Stimulated activated CD8-positive, alpha-beta memory T cell treated with anti-CD3 and anti-CD28 coated beads, Interleukin-12 subunit alpha, Interleukin-12 subunit beta, amount 100 ng/mL, for 24 hours (primary cell): ENCODE measurements around the gene APOB.

Experiments used
- DNase-seq: peaks from one replicate; pipeline ENCODE4 v3.0.0-alpha.2; 2020; ENCODE audit errors: extremely low read depth

Gene APOB

GRCh38 chr2:21020031-21020667, 23.7 kb downstream of the APOB start:
- DNase-seq: no peak

DNA sequence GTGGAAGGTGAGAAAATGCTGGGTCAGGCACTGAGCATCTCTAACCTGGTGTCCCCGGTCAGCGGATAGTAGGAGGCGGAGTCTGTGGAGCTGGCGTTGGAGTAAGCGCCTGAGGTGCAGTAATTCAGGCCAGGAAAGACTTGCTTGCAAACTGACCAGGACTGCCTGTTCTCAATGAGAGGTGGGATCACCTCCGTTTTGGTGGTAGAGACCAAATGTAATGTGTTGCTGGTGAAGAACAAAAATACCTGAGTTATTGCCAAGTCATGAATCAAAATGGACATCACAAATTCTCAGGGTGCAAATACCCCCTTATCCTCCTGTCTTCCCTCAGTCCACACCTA, 24.2 kb downstream of the APOB start:
- no peak for DNase-seq

DNA sequence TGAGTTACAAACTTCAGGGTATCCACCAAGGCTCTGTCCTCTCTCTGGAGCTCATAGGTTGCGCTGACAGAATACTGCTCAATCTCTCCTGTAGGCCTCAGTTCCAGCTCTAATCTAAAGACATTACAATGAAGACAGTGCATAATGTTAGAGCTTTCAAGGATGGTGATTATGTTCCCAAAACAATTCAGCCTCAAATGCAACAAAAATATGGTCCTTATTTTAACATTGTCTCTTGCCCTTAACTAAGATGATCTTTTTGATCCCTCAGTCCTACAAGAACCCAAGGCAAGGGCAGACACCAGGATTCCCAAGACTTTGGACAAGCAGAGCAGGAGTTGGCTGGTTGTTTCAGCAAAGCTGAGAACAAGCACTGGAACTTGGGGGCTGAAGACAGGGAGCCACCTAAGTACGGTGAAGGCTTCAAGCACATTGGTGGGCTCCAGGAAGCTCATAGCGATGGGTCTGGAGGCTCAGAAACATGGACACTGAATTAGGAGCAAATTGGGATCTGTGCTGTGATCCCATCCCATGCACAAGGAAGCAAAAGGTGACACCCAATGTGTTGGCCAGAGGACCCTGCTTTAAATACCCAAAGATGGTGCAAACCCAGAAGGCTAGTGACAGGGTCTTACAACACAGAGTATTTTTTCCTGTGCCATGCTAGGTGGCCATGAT, 24.7 kb downstream of the APOB start:
- DNase-seq: no peak

GRCh38 chr2:21018290-21018689, 25.6 kb downstream of the APOB start:
- no peak for DNase-seq

DNA sequence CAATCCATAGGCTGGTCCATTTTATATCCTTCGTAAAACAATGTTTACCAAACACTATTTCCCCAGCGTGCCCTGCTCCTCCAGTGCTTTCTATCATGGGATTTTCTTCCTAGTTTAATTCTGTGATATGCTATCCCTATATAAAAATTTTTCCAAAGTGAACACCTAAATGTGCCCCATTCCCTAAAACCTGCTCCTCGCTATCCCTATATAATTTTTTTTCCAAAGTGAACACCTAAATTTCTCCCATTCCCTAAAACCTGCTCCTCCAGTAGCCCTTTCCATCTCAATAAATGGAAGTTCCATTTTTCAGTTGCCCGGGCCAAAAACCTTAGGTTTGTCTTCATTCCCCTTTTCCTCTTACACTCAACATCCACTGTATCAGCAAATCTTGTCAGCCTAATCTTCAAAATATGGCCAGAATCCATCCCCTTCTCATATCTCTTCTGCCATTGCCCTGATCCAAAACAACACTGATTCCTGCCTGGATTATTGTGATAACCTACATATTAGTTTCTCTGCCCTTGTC, 26.1 kb downstream of the APOB start:
- no peak for DNase-seq

GRCh38 chr2:21015281-21015645, 28.6 kb downstream of the APOB start:
- no peak for DNase-seq

DNA sequence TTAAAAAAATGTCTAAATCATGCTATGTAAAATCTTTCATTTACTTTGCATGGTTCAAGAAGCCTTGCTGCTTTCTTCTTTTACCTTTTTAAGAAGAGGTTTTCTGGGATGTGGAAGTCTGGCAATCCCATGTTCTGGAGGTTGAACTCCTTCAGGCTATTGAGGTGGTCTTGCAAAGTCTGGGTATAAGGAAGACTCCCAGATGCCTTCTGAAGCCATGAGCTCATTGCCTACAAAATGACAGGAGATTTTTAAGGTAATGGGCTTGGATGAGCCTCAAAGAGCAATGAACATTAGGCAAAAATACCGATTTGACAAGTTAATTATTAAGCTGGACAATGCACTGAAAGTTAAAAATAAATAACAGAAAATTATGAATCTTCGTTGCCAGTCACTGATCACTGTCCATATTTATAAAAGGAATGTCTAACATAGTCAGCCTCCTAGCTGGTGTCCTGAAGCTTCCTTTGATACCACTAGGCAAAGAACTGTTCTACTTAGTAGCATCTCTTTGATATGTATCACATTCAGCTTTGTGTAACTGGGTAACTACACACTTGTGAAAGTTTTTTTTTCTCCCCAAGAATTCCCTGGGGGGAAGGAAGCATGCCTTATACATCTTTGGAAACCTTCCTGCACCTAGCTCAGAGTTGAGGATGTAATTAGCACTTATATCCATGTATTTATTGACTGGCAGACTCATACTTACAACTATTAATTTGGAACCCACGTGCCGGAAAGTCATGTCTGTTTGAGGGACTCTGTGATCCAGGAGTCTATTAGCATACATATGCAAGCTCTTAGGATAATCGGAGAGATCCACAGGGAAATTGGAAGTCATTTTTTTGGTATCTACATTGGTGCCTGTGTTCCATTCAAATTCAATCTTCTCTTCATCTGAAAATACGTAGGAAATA, 29.3 kb downstream of the APOB start:
- no peak for DNase-seq

- no peak for DNase-seq
These were observed 30.6 kb downstream of the APOB start for GRCh38 chr2:21013043-21013816.

GRCh38 chr2:21012557-21012937, 31.3 kb downstream of the APOB start:
- DNase-seq: no peak

GRCh38 chr2:21011876-21012556, 31.9 kb downstream of the APOB start:
- DNase-seq: no peak

GRCh38 chr2:21011453-21011852, 32.4 kb downstream of the APOB start:
- DNase-seq: no peak

DNA sequence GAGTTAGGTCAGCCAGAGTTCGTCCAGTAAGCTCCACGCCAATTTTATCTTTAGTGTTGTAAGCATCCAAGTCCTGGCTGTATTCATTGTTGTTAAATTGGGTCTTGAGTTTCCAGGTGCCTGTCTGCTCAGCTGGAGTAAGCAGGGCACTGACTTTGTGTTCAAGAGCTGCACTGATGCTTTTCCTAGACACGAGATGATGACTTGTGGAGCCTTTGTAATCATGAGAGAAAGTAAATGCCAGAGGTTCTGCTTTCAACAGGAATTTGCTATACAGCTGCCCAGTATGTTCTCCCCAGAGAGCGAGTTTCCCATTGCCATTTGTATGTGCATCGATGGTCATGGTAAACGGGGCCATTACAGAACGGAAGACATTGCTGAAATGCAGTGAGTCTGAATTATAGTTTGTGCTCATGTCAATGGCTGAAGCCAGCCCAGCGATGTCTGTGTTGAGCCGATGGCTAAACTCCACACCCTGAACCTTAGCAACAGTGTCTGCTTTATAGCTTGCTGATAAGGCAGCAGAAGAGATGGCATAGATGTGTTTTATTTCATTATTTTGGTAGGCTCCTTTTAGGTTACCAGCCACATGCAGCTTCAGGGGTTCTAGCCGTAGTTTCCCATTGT, 32.9 kb downstream of the APOB start:
- no peak for DNase-seq

DNA sequence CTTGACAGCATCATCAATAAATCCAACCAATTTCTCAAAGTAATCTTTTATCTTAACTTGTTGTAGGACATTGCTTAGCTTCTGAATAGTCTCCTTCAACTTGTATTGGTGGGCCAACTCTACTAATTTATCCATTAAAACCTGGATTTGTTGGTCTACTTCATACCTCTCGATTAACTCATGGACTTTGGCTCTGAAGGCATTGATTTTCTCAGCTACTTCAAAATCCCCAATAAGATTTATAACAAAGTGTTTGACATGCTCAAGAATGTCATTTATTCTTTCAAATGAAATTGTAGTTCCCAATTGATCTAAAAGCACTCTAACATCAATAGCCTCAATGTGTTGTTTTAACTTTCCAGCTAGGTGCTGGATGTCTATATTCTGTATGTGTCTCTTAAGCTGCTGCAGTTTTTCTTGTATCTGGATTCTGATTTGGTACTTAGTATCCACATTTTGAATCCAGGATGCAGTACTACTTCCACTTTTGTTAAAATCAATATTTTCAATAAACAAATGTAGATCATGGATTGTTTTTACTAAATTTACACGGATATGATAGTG, 34.1 kb downstream of the APOB start:
- no peak for DNase-seq

DNA sequence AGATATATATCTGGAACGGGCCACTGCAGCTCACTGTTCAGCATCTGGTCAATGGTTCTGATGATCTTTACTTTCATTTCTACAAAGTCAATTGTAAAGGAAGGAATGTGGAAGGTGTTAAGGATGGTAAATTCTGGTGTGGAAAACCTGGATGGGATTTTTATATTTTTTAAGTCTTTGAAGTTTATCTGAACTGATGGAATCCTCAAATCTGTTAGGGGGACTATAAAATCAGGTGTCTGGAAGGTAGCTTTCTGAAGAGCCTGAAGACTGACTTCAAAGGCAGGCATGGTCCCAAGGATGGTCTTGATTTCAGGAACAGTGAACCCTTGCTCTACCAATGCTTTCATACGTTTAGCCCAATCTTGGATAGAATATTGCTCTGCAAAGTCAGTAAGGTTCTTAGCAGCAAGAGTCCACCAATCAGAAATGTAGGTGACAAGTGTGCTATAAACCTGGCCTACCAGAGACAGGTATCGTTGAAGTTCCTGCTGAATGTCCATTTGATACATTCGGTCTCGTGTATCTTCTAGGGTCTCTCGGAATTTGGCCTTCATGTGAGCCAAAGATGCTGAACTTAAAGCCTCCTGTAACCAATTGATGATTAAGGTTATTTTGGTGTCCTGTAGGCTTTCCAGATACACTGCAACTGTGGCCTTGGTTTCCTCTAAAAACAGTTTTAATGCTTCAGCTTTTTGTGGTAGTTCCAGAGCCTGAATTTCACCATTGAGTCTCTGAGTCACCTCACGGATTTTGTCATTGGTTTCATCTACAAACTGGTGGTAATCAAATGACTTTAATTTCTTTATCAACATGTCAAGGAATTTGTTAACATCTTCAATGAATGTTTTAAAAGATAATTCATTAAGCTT, 34.8 kb downstream of the APOB start:
- DNase-seq: no peak

DNA sequence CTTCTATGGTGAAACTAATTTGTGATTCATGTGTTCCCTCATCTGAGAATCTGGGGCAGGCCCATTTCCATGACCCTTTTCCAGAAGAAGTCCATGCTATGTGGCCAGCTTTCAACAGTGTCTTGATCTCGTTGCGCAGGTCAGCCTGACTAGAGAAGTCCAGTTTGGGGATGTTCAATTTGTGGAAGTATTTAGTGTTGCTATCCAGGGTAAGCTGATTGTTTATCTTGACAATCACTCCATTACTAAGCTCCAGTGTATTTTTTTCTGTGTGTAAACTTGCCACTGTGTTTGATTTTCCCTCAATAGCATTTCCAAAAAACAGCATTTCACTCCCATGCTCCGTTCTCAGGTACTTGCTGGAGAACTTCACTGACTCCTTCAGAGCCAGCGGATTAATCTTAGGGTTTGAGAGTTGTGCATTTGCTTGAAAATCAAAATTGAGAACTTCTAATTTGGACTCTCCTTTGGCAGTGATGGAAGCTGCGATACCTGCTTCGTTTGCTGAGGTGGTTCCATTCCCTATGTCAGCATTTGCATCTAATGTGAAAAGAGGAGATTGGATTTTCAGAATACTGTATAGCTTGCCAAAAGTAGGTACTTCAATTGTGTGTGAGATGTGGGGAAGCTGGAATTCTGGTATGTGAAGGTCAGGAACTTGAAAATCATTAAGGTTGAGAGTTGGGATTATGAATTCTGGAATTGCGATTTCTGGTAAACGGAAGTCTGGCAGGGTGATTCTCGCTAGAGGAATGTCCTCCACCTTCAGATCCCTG, 35.7 kb downstream of the APOB start:
- DNase-seq: no peak

GRCh38 chr2:21007129-21008013, 36.5 kb downstream of the APOB start:
- DNase-seq: no peak

DNA sequence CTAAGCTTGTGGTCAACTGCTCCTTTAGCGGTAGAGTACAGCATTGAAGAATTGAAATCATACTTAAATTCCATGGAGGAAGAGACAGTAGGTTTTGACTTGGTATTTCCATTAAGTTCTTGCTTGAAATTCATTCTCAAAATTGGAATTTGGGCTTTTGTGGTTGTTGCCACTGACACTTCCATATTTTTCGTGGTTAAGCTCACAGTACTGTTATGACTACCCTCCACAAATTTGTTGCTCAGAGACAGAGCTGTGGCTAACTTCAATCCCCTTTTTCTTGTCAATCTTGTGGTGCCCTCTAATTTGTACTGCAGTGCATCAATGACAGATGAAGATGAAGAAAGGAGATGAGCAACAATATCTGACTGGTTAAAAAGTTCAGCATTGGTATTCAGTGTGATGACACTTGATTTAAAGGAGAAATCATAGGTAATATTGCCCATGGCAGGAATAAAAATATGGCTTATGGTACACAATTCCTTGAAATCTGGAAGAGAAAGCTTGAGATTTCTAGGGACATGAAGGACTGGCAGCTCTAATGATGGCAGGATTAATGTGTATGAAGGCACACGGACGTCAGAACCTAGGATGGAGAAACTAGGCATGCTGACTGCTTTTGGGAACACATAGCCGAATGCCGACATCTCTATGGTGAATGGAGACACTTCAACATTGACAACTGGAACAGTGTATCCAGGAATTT, 37.3 kb downstream of the APOB start:
- no peak for DNase-seq
